Measurements from ENCODE around the gene VSIG2.

Gene VSIG2

DNA sequence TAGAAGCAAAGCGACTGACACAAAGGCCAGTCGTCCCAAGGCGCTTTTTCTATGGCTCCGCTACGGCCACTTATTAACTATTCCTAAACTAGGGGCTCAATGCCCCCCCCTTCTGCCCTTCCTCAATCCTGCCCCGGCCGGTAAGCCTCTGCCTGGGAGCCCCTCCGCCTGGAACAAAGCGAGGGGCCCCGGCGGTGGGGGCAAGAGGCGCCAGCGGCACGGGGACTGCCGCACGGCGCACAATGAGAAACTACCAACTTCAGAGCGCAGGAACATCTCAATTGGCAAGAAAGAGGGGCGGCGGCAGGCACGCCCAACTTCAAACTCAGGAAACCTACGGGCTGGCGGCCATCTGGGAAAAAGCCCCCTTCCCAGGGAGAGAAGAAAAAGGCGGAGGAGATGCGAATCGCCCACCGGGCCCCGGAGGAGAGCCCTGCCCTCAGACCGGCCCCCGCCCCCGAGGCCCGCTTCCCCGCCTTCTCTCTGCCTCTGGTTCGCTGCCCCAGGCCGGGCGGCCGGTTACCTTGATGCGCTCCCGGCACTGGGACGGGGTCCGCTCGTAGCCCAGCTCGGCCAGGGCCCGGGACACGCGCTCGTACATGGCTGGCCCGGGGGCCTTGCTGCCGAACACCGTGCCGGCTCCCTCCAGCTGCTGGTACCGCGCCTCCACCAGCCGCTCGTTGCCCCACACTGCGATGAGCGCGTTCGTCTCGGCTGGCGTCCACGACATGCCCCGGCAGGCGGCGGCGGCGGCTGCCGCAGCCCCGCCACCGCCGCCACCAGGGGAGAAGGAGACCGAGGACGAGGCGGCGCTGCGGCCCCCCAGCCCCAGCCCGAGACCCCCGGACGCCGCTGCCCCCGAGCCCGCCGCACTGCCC is 47.5 kb upstream of the VSIG2 start:
- H3K36me3 ChIP-seq (ENCODE audit: low read length) = no peaks in the 10 kb centered on the region
- H3F3A ChIP-seq (ENCODE audit: insufficient read depth) = peaks cover 4% of the 10 kb centered on the region; the same call in 1 of the 2 replicates
- peak overlapping the region; percentile 87 for H3K9ac ChIP-seq (ENCODE audit: low read length)
- H3K4me3 ChIP-seq (ENCODE audit: insufficient read depth, low read length, poor library complexity, severe bottlenecking) = peak overlapping the region; percentile 78
- peak overlapping the region; percentile 97 for H2AFZ ChIP-seq (ENCODE audit: low read depth, low read length, severe bottlenecking)
- no peaks in the 10 kb centered on the region for H3K9me2 ChIP-seq (replicated peaks; ENCODE audit: insufficient read depth, low read length)
- TF ChIP-seq CTCF (IDR thresholded peaks at IDR 0.05; ENCODE audit: insufficient read depth, low read length, poor library complexity, severe bottlenecking) (no peak), EZH2phosphoT487 (conservative IDR thresholded peaks at IDR 0.05; ENCODE audit: low read length) (no peak)
- peaks cover 18% of the 10 kb centered on the region for H3K79me2 ChIP-seq (ENCODE audit: insufficient read depth, low read length)
- peak overlapping the region; percentile 60 for H3K27ac ChIP-seq (ENCODE audit: low read depth, low read length)
- no peaks in the 10 kb centered on the region for H3K27me3 ChIP-seq (ENCODE audit: low read length)
- peaks cover 10% of the 10 kb centered on the region; the same call in 1 of the 2 replicates for H4K20me1 ChIP-seq (ENCODE audit: low read depth, low read length)
- peak overlapping the region; percentile 70 for H3K4me2 ChIP-seq (ENCODE audit: low read depth, low read length, poor library complexity, severe bottlenecking)
- no peaks in the 10 kb centered on the region for H3K9me3 ChIP-seq (ENCODE audit: insufficient read depth, low read length)

- Histone ChIP-seq H3K9me3 (ENCODE audit: insufficient read depth, low read length) (no peaks in the 10 kb centered on the region), H2AFZ (ENCODE audit: low read depth, low read length, severe bottlenecking) (no peak overlapping the region), H3K79me2 (ENCODE audit: insufficient read depth, low read length) (peaks cover 21% of the 10 kb centered on the region), H3K9me2 (replicated peaks; ENCODE audit: insufficient read depth, low read length) (no peaks in the 10 kb centered on the region), H3K27ac (ENCODE audit: low read depth, low read length) (no peak overlapping the region), H3K4me2 (ENCODE audit: low read depth, low read length, poor library complexity, severe bottlenecking) (peak overlapping the region; percentile 70), H3K36me3 (ENCODE audit: low read length) (no peaks in the 10 kb centered on the region), H3K4me3 (ENCODE audit: insufficient read depth, low read length, poor library complexity, severe bottlenecking) (peak overlapping the region; percentile 78), H4K20me1 (ENCODE audit: low read depth, low read length) (peaks cover 13% of the 10 kb centered on the region; the same call in 1 of the 2 replicates), H3K9ac (ENCODE audit: low read length) (peak overlapping the region; percentile 87), H3K27me3 (ENCODE audit: low read length) (no peaks in the 10 kb centered on the region), H3F3A (ENCODE audit: insufficient read depth) (peaks cover 4% of the 10 kb centered on the region; the same call in 1 of the 2 replicates)
- TF ChIP-seq CTCF (IDR thresholded peaks at IDR 0.05; ENCODE audit: insufficient read depth, low read length, poor library complexity, severe bottlenecking) (no peak), EZH2phosphoT487 (conservative IDR thresholded peaks at IDR 0.05; ENCODE audit: low read length) (no peak)
Observed at GRCh38 chr11:124798991-124799347, 46.9 kb upstream of the VSIG2 start.

GRCh38 chr11:124796312-124796711 is 44.3 kb upstream of the VSIG2 start:
- Histone ChIP-seq H3K9me2 (replicated peaks; ENCODE audit: insufficient read depth, low read length) (no peaks in the 10 kb centered on the region), H3F3A (ENCODE audit: insufficient read depth) (peaks cover 4% of the 10 kb centered on the region; the same call in 1 of the 2 replicates), H3K9me3 (ENCODE audit: insufficient read depth, low read length) (no peaks in the 10 kb centered on the region), H3K4me3 (ENCODE audit: insufficient read depth, low read length, poor library complexity, severe bottlenecking) (no peak overlapping the region), H3K4me2 (ENCODE audit: low read depth, low read length, poor library complexity, severe bottlenecking) (no peak overlapping the region), H2AFZ (ENCODE audit: low read depth, low read length, severe bottlenecking) (no peak overlapping the region), H3K9ac (ENCODE audit: low read length) (no peak overlapping the region), H3K27me3 (ENCODE audit: low read length) (no peaks in the 10 kb centered on the region), H3K79me2 (ENCODE audit: insufficient read depth, low read length) (peaks cover 42% of the 10 kb centered on the region), H3K36me3 (ENCODE audit: low read length) (no peaks in the 10 kb centered on the region), H3K27ac (ENCODE audit: low read depth, low read length) (no peak overlapping the region), H4K20me1 (ENCODE audit: low read depth, low read length) (peaks cover 23% of the 10 kb centered on the region; the same call in 1 of the 2 replicates)
- no peak for TF ChIP-seq EZH2phosphoT487 (conservative IDR thresholded peaks at IDR 0.05; ENCODE audit: low read length)
- no peak for TF ChIP-seq CTCF (IDR thresholded peaks at IDR 0.05; ENCODE audit: insufficient read depth, low read length, poor library complexity, severe bottlenecking)
